HG03045 (cell line): Measurements from ENCODE around the gene PRIM1.
"Not testable (repeated sequence)": the region's sequence is repeated elsewhere in the genome, so short reads cannot be mapped to it uniquely, and the experiment has no call there.

Experiments used
- ATAC-seq: cut with Tn5 transposase; IDR thresholded peaks from one replicate; pipeline ENCODE4 v1.9.1; 2021; ENCODE audit warnings: mild to moderate bottlenecking, moderate library complexity; ENCODE audit not compliant: unreplicated experiment

PRIM1 gene

DNA sequence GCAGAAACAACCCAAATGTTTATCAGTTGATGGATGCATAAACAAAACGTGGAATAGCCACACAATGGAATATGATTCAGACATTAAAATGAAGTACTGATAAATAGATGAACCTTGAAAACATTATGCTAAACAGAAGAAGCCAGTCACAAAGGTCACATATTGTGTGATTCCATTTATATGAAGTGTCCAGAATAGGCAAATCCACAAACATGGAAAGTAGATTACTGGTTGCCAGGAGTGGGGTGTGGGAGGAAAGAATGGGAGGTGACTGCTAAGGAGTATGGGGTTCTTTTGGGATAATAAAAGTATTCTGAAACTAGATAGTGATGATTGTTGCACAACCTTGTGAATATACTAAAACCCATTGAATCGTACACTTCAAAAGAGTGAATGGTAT lies 9.7 kb upstream of the PRIM1 start:
- no peak for ATAC-seq

- no peak for ATAC-seq
These were observed 8.3 kb upstream of the PRIM1 start for GRCh38 chr12:56760460-56760859.

DNA sequence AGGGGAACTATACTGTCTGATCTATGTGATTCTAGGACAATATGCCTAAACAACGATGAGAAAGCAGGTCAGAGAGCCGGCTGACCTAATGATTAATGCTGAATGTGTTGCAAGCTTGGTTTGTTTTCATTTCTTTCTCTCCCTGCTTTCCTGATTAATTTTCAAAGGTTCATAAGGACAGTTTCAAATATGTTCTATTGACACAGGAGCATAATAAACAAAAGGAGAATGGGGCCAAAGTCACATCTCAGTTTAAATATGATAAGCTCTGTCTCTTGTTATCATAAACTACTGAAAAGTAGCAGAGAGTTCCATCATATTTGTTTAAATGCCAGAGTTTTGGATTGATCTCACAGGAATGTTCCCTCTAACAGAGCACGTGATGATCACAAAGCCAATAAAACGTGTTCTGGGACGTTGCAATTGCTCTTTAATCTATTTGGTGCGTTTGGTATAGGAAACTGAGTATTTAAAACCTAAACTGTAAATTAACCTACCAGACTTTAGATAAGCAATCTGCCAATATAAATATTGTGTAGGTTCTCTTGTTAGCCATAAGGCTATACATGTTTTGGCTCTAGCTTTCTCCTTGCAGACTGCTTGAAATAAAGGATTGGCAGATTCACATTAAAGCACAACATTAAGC lies 7.3 kb upstream of the PRIM1 start:
- ATAC-seq: no peak

DNA sequence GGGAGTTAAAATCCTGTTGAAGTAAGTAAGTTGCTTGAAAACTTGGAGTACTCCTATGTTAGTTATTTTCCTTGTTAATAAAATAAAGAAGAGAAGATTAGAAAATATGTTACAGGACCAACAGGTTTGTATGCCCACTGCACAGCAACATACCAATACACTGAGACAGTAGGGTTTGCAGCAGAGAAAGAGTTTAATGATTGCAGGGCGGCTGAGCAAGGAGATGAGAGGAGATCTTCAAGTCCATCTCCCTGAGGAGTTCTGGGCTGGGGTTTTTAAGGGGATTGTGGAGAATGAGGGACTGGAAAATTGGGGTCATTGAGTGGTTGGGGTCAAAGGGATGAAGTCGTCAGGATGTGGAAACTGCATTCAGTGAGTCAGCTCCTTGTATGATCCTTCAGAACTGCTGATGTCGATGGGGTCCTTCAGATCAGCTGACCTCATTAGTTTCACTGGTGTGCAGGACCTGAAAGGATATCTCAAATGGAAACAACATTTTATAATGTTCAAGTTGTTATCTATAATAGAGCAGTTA lies 6.7 kb upstream of the PRIM1 start:
- no peak for ATAC-seq

GRCh38 chr12:56757971-56758370 lies 5.8 kb upstream of the PRIM1 start:
- ATAC-seq: not testable (repeated sequence)

- ATAC-seq: no peak
These were observed 1.4 kb upstream of the PRIM1 start for GRCh38 chr12:56753566-56753965.

DNA sequence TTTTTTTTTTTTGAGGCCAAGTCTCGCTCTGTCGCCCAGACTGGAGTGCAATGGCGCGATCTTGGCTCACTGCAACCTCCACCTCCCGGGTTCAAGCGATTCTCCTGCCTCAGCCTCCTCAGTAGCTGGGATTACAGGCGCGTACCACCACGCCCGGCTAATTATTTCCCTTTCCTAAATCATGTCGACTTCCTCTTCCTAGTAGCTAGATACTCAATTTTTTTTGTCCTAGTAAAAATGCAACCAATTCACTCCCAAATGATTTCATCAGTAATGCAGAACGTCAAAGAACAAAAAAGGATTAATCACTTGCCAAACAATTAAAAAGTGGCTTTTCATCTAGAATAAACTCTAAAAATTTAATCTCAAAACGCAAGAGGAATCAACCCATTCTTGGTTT lies 1.5 kb downstream of the PRIM1 start:
- ATAC-seq: not testable (repeated sequence)

DNA sequence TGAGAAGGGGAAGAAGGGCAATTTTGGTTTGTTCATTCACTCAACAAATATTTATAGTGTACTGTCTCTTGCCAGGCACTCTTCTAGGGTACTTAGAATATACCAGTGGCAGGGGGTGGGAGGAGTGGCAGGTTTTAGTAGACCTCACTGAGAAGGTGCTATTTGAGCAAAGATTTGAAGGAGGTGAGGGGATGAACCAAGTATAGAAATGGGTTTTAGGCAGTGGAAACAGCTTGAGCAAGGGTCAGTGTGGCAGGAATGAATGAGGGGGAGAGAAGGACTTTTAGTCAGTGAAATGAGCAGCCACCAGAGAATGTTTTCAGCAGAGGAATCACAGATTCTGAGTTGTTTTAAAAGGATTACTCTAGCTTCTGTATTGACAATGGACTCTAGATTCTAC lies 2.3 kb downstream of the PRIM1 start:
- no peak for ATAC-seq

DNA sequence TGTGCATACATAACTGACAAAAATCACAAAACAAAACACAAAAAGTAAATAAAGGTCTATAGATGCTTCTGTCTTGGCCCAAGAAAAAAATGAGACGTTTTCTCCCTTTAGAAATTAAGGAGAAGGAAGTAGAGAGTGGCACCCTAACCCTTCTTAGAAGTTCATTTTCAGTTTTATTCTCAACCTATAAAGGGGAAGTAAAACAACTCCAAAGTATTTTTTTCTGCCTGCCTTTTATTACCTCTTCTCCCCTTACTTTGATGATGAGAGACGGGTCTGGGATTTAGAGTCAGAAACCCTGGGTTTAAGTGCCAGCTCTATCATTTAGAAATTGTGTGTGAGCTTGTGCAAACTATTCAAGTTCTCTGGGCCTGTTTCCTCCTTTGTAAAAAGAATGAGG lies 2.8 kb downstream of the PRIM1 start:
- no peak for ATAC-seq

DNA sequence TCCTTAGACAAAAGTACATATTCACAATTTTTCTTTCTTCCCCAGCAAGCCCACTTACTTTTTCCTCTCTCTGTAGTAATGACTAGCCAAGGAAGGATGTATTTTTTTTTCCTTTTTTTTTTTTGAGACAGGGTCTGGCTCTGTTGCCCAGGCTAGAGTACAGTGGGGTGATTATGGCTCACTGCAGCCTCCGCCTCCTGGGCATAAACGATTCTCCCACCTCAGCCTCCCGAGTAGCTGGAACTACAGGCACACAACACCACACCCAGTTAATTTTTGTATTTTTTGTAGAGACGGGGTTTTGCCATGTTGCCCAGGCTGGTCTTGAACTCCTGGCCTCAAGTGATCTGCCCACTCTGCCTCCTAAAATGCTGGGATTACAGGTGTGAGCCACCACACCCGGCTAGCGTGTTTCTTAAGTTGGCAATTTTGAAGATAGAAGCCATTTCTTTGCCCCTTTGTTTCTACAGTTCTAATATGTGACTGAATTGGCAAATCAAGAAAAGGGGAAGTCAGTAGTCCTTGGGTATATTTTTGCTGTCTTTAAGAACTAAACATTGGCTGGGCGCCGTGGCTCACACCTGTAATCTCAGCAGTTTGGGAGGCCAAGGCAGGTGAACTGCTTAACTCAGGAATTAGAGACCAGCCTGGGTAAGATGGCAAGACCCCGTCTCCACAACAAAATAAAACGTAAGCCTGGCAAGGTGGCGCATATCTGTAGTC lies 23.8 kb downstream of the PRIM1 start:
- ATAC-seq: no peak

DNA sequence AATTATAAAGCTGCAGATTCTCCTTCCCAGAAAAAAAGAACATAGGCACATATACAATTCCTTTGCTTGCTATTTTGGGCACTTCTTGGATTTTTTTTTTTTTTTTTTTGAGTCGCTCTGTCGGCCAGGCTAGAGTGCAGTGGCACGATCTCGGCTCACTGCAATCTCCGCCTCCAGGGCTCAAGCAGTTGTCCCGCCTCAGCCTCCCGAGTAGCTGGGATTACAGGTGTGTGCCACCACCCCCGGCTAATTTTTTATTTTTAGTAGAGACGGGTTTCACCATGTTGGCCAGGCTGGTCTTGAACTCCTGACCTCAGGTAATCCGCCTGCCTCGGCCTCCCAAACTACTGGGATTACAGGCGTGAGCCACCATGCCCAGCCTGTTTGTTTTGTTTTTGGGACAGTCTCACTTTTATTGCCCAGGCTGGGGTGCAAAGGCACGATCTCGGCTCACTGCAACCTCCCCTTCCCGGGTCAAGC lies 25.9 kb downstream of the PRIM1 start:
- not testable (repeated sequence) for ATAC-seq

DNA sequence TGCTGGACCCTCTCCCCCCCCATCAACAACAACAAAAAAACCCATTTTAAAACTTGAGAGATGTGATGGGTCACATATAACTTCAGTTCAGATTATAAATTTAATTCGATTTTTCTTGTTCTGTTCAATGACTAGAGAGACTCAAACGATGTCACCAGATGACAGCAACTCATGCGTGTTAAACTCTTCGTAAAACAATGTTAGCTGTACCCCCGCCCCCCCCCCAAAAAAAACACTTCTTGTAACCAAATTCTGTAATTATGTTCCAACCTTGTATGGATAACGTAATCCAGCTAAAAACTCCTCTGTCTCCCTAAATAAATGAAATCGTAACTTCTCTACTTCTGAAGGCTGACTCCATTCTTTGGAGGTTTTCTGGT lies 26.4 kb downstream of the PRIM1 start:
- ATAC-seq: no peak

GRCh38 chr12:56724972-56725722 lies 27.0 kb downstream of the PRIM1 start, which contains the start of gene NACA:
Gene NACA, minus strand, starts transcription at chr12:56725299. Its CDS starts 778 bp downstream, at chr12:56724521.
- peak; percentile 92 for ATAC-seq

GRCh38 chr12:56724701-56724971 lies 27.5 kb downstream of the PRIM1 start:
- no peak for ATAC-seq

- ATAC-seq: no peak
These were observed 28.0 kb downstream of the PRIM1 start for GRCh38 chr12:56723889-56724700.

DNA sequence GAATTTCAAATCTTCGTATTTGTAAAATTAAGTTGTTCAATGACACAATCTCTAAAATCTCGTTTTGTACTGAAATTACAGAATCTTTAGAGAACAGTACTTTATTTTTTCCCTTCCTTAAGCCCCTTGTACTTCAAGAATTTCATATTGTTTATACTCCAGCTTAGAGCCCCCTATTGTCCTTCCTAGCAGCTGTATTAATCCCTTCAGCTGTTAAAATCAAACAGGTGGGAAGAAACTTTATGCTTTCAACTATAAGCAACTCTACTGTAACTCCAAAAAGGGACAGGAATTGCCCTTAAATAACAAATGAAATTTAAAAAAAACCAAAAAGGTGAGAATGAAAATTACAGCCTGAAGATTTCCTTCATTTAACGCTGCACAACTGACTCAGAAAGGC lies 28.8 kb downstream of the PRIM1 start:
- ATAC-seq: no peak

GRCh38 chr12:56722832-56723231 lies 29.3 kb downstream of the PRIM1 start:
- ATAC-seq: no peak

- ATAC-seq: no peak
These were observed 30.4 kb downstream of the PRIM1 start for GRCh38 chr12:56721721-56722120.

DNA sequence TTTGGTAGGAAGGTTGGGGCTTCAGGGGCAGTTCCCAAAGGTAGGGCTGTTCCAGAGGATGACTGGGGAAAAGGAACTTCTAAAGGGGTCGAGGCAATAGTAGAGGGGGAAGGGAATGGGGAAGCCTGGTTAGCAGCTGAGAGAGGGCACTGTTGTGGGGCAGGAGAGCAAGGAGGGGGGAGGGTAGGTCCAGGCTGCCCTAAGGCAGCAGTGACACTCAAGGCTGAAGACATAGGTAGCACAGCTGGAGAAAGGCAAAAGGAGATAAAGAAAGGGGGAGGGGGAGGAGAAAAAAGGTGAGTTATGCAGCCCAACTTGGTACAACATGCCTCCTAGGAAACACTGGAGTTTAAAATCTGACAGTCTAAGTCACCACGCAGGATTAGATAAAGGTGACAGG lies 30.9 kb downstream of the PRIM1 start:
- no peak for ATAC-seq

DNA sequence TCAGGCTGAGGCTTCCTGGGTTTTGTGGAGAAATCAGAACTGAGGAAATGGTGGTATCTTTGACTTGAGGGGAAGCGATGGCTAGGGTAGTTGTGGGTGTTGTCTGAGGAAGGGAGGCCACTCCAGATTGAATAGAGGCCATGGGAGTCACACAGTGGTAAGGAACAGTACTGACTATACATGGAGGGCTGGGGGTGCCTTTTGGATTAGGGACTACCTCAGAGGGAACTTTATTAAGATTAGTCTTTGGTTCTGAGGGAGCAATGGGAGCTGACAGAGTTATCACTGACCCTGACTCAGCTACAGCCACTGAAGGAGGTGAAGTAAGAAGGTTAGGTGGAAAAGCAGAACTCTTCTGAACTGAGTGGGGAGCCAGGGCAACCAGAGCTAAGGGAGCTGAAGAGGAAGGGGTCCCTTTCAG lies 31.4 kb downstream of the PRIM1 start:
- ATAC-seq: no peak

DNA sequence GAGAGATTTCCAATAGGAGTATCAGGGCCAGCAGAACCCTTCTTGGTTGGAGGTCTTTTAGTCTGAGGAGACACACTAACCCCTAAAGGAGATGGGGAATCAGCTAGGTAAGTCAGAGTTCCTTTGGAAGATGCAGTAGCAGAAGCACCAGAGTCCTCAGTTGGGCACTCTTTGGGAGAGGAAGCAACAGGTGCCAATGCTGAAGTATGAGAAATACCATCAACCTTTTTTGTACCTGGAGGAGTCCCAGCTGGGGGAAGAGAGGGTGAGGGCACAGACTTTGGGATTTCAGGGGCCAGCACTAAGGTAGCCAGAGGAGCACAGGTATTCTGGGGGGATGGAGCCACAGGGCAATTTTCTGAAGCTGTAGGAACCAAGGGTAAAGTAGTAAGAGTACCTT lies 33.1 kb downstream of the PRIM1 start:
- no peak for ATAC-seq
